Measurements from ENCODE around the gene GFOD1.

The GFOD1 gene, protein sequence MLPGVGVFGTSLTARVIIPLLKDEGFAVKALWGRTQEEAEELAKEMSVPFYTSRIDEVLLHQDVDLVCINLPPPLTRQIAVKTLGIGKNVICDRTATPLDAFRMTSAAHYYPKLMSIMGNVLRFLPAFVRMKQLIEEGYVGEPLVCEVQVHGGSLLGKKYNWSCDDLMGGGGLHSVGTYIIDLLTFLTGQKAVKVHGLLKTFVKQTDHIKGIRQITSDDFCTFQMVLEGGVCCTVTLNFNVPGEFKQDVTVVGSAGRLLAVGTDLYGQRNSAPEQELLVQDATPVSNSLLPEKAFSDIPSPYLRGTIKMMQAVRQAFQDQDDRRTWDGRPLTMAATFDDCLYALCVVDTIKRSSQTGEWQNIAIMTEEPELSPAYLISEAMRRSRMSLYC

DNA sequence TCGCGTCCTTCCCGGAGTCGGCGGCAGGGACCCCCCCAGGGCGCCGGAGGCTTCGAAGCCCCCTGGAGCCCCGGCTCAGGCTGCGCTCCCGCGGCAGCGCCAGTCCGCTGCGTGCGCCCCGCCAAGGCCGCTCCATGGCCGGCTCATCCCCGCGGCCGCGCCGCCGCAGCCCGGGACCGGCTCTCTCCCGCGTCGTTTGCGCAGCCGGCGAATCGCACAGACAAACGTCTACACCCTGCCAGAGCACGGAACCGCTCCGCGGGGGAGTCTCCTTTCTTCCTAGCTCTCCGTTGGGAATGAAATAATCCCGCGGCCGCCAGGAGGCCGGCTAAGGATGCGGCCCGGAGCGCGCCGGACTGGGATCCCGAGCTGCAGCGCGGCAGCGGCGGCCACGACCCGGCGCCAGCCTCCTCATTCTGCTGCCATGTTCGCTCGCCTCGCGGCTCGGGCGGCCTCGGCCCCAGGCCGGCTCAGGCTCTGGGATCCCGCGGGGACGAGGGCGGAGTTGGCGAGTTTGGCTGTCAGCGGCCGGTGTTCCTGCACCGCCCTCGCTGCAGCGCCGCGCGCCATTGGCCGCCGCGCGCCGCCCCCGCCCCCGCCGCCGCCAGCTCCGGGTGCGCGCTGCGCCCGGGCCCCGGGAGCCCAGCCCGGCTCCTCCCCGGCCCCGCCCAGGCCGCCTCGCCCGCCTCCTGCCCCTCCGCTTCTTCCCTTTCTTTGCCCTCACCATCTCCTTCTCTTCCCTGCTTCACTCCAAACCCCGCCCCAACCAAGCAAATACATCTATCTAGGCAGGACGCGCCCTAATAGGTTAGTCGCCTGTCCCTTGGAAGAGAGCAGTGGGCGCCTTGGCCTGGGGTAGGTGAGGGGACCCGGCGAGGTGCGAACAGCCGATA, at the start of gene GFOD1:
Gene GFOD1, minus strand, starts transcription at position 479 of the 893 bp plus-strand sequence. CDS start 710 bp downstream, outside the sequence.
- DNase-seq = peak; percentile 77

DNA sequence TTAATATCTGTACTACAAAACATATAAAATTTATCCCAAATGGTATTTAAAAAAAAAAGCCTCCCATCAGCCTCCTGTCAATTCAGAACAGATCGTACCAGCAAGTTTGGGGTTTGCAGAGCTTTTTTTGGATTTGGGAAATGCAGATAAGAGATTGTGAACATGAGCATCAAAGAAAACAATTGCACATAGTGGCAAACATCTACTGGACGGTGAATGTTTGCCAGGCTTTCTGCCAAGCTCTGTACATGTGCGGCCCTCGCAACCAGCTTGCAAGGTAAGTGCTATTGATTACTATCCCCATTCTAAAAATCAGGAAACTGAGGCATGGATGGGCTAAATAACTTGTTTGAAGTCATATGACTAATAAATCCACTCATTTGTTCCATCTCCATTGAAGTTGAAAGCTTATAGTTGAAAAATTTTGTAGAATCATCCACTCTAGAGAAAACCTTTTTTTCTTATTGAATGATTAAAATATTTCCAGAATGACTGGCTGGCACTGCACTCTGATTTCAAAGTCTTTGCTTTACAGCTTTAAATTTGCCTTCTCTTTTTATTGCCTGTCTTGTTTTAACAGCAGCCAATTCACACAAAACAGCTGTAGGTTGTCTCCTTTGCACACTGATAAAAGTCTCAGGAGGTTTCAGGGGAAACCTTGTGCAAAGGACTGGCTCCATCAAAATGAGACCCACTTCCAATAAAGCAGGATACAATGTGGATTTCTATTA, 49.6 kb upstream of the GFOD1 start:
- DNase-seq = no peak

- no peak for DNase-seq
Observed at GRCh38 chr6:13535306-13535705, 47.9 kb upstream of the GFOD1 start.

DNA sequence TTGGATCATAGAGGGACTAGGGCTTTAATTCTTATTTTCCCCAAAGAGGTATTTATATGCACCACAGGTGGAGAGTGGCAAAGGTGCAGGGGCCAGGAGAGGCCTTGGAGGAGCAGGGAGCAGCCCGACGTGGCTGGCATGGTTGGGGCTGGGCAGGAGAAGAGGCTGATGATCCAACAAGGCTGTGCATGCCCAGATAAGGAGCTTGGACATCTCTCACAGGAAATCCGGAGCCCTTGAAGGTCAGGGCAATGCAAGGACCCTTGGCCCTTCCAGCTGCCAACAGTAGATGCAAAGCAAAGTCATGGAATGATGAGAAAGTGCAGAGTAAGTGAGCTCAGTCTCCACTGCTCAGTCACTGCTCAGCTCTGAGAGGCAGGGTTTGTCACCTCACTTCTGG, 47.1 kb upstream of the GFOD1 start:
- no peak for DNase-seq

GRCh38 chr6:13531956-13532355, 44.6 kb upstream of the GFOD1 start:
- DNase-seq = no peak

DNA sequence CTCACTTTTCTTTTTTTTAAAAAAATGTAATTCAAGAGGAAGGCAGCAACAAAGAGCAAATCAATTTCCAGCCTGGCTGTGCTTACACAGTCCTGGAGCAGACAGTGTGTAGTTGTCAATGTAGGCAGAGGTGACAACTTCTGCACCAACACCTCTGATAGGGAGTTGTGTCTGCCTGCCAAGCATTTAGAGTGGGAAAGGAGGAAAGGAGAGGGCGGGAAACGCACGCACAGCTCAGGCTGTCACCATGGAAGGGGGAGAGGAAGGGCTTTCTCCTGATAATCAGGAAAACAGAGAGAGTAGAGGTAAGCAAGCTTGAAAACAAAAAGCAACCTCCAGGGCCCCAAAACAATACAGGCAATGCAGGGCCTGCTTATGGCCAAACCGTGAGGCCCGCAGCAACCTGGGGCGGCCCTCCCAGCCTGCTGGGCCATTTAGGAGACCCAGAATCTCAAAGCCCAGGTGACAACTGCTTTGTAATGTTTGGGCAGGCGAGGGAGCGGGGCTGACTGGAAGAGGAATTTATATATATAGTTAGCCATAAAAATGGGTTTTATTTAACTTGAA, 41.5 kb upstream of the GFOD1 start:
- no peak for DNase-seq

- no peak for DNase-seq
Observed at GRCh38 chr6:13528232-13528631, 40.8 kb upstream of the GFOD1 start.

DNA sequence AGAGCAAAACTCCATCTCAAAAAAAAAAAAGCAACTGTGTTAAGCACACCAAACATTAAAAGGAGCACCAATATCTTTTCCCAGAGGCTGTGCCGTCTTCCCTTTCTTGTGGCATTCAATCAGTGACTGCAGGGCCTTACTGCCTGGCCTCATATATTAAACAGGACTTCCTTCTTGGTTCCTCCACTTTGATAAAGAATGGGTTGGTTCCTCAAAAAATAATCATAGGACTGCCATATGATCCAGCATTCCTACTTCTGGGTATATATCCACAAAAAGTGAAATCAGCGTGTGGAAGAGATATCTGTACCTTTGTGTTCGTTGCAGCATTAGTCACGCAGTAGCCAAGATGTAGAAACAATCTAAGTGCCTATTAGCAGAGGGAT, 40.3 kb upstream of the GFOD1 start:
- no peak for DNase-seq

- no peak for DNase-seq
Observed at GRCh38 chr6:13526727-13527670, 39.6 kb upstream of the GFOD1 start.

DNA sequence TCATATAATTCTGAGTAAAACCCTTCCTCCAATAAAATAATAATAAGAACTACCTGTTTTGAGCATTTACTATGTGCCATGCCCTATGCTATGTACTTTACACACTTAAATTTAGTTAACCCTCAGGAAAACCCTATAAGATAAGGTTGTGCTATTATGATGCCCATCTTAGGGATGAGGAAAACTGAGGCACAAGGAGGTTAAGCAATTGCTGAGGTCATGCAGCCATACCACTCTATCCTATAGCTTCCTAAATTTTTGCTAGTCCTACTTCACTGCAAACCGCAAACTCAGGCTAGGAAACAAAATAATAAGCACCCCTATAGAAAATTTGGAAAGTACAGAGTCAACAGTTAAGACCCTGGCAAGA, 38.9 kb upstream of the GFOD1 start:
- no peak for DNase-seq

- DNase-seq = no peak
Observed at GRCh38 chr6:13524801-13525508, 37.6 kb upstream of the GFOD1 start.

DNA sequence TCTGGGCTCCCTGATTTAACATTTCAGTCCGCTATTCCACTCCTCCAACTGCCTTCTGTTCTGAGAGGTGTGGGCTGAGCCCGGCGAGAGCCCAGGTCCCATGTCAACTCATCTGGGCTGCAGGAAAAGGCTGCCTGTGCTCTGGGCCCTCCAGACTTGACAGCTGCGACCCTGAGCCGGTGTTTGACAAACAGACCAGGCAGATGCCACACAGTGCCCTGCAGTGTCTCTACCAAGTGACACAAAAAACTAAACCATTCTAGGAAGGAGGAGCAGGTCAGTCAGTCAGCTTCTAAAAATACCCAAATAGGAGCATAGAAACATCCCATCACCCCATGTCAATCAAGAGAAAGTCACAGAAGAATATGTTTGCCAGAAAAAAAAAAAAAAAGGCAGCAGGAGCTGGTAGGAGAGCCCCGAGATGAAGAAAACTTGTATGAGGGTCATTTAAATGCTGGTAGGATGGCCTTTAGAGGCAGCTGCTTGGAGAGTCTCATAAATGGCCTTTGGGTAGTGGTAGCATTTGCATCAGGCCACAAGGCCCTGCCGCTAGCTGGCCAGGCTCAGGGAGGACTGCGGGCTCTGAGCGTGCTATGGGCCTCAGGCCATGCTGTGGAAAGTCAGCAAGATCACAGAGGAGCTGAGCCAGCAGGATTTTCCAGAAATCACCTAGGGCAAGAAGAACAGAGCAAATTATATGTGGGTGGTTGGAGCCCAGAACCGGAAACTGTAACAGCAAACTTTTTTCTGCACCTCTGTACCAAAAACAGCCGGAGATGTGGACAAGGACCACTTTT, 36.6 kb upstream of the GFOD1 start:
- DNase-seq = no peak

DNA sequence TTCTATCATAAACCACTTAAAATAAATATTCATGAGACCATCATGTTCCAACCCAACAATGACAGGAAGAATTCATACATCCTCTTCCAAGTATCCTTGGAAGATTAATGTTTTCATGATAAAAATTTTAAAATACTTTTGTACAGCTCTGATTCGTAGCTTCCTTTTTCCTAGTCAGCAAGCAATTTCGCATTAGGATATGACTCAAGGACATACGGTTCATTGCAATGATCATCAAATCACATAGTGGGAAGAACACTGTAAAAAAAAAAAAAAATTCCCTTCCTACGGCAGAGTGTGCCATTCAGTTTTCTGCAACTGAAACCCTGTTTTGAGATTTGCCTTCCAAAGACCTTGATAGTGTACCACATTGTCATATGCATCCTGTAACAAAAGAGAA, 35.3 kb upstream of the GFOD1 start:
- no peak for DNase-seq

GRCh38 chr6:13519839-13520238, 32.4 kb upstream of the GFOD1 start:
- DNase-seq = no peak

DNA sequence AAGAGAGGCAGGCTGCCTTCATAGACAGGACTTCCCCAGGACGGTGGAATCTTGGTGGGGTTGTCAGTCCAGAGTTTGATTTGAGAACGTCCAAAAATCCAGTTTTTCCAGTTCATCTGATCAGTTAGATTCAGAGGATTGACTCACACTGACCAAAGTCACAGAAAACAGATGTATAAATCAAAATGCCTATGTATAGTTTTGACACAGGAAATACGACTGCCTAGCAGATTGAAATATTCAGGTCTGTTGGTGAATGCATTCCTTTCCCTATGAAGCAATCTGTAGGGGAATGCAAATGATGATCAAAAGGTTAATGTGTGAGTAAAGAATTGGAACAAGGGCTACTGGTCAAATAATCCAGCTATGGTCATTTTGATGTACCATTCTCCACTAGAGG, 29.7 kb upstream of the GFOD1 start:
- no peak for DNase-seq

GRCh38 chr6:13515912-13516311, 28.5 kb upstream of the GFOD1 start:
- DNase-seq = no peak

GRCh38 chr6:13513626-13514502, 26.5 kb upstream of the GFOD1 start:
- no peak for DNase-seq

GRCh38 chr6:13512900-13513299, 25.5 kb upstream of the GFOD1 start:
- DNase-seq = no peak

All from stimulated activated CD4-positive, alpha-beta T cell treated with anti-CD3 and anti-CD28 coated beads, Interleukin-12 subunit alpha, Interleukin-12 subunit beta, amount 100 ng/mL, for 4 hours (primary cell).